Testis (tissue), 3 donors: ENCODE results near the gene CTSE. TPM values are rescaled to one million over a fixed set of nuclear protein-coding genes. Genes with fewer than 3 reads are reported as not detected.

Experiments
- DNase-seq: peaks from one replicate; pipeline ENCODE4 v3.0.0-alpha.2; 2019
- H3K27ac ChIP-seq, 2 donors: fragments of 200-600 bp; sonication (generic); one replicate each; pipeline ENCODE4 v1.5.1; 2019
- H3K27me3 ChIP-seq: fragments of 200-600 bp; sonication (generic); one replicate; pipeline ENCODE4 v1.5.1; 2019
- H3K36me3 ChIP-seq: fragments of 200-600 bp; sonication (generic); one replicate; pipeline ENCODE4 v1.5.1; 2017; ENCODE audit warnings: low read depth; ENCODE audit errors: missing control alignments
- H3K4me1 ChIP-seq: fragments of 200-600 bp; sonication (generic); one replicate; pipeline ENCODE4 v1.5.1; 2019
- H3K4me3 ChIP-seq, 2 donors: fragments of 200-600 bp; sonication (generic); one replicate each; pipeline ENCODE4 v1.5.1; 2017 to 2019
- H3K9me3 ChIP-seq: fragments of 200-600 bp; sonication (generic); one replicate; pipeline ENCODE4 v1.5.1; 2017
- CTCF ChIP-seq, 3 experiments: fragments of 450-650 bp in 2 of 3; fragments of 200-600 bp in 1 of 3; sonication (generic) in 1 of 3; IDR thresholded peaks; one replicate each; pipeline ENCODE4 v1.5.1; 2016 to 2019; ENCODE audit warnings: antibody characterized with exemption in 3 of 3, mild to moderate bottlenecking in 2 of 3, moderate library complexity in 1 of 3
- POLR2A ChIP-seq: fragments of 450-650 bp; IDR thresholded peaks from one replicate; pipeline ENCODE4 v1.6.1; 2017; ENCODE audit warnings: antibody characterized with exemption, mild to moderate bottlenecking, moderate library complexity
- WGBS, 2 donors: methylation state at CpG; one replicate each; pipeline ENCODE4 v1.1.5; 2018; 5-methylcytosine and 5-hydroxymethylcytosine counted together
- intact Hi-C: fragments of 100-400 bp; cut with DNase I; formaldehyde crosslinking; loops from one replicate; pipeline ENCODE4 v1.15.1; 2023; ENCODE audit warnings: low total_unique reads
- polyA plus RNA-seq: library from polyadenylated mRNA; stranded (reverse); fragments of 350-450 nt; fragmentation: Illumina TruSeq; extraction: RNeasy Lipid Tissue Mini Kit (QIAGEN cat#74804); gene quantifications from one replicate; pipeline ENCODE4 v1.2.3, GENCODE V29; 2014; ENCODE audit warnings: low read depth, low replicate concordance; ENCODE audit not compliant: insufficient read depth
- total RNA-seq, 2 donors: library from RNA; depleted of rRNA; stranded (reverse); fragments of >200 nt; gene quantifications; one replicate each; pipeline ENCODE4 v1.2.3, GENCODE V29; 2016

CTSE gene
- total and polyA plus RNA-seq, 3 donors from 2014 or later, result 0.16 to 0.98 TPM; not detected in 1

- H3K4me1 ChIP-seq, result peaks cover 19% of the 10 kb centered on the region
- no peaks in the 10 kb centered on the region for H3K36me3 ChIP-seq
- H3K27ac ChIP-seq, result no peak overlapping the region
- TF ChIP-seq POLR2A (no peak), CTCF (IDR thresholded peaks at IDR 0.05) (no peak)
- no peaks in the 10 kb centered on the region for H3K27me3 ChIP-seq
- 88 to 90% methylated on average over 3 of the region's 3 CpGs for WGBS, 2 donors
- H3K9me3 ChIP-seq, result no peaks in the 10 kb centered on the region
- no peak overlapping the region for H3K4me3 ChIP-seq
- no peak for DNase-seq
- intact Hi-C loops, result loop anchor here (5.0 to 10.0 kb wide), 2 partner anchors 57 to 180 kb away; no protein-coding TSS in a partner anchor
Observed at GRCh38 chr1:205974712-205975111, 49.0 kb downstream of the CTSE start.

- Histone ChIP-seq H3K36me3 (no peaks in the 10 kb centered on the region), H3K9me3 (no peaks in the 10 kb centered on the region), H3K4me3 (no peak overlapping the region), H3K27ac (no peak overlapping the region), H3K27me3 (no peaks in the 10 kb centered on the region), H3K4me1 (peaks cover 19% of the 10 kb centered on the region)
- 84 to 91% methylated on average over 8 of the region's 8 CpGs for WGBS, 2 donors
- no peak for TF ChIP-seq CTCF (IDR thresholded peaks at IDR 0.05)
- TF ChIP-seq POLR2A, result no peak
- intact Hi-C loops, result loop anchor here (10.0 kb wide), 1 partner anchor 179 kb away; no protein-coding TSS in a partner anchor
- DNase-seq, result no peak
Observed at GRCh38 chr1:205973377-205974232, 50.1 kb downstream of the CTSE start.

GRCh38 chr1:205972491-205973168 lies 51.1 kb downstream of the CTSE start:
- no peak for DNase-seq
- no peak for TF ChIP-seq CTCF (IDR thresholded peaks at IDR 0.05)
- no peak for TF ChIP-seq POLR2A
- Histone ChIP-seq H3K27ac (no peak overlapping the region), H3K9me3 (no peaks in the 10 kb centered on the region), H3K4me3 (no peak overlapping the region), H3K36me3 (no peaks in the 10 kb centered on the region), H3K4me1 (peaks cover 19% of the 10 kb centered on the region), H3K27me3 (no peaks in the 10 kb centered on the region)
- 66 to 71% methylated on average over 10 to 11 of the region's 11 CpGs for WGBS, 2 donors
- intact Hi-C loops, result loop anchor here (10.0 kb wide), 1 partner anchor 178 kb away; no protein-coding TSS in a partner anchor

GRCh38 chr1:205972081-205972480 lies 51.6 kb downstream of the CTSE start:
- Histone ChIP-seq H3K27ac (no peak overlapping the region), H3K4me1 (peaks cover 17% of the 10 kb centered on the region), H3K36me3 (no peaks in the 10 kb centered on the region), H3K27me3 (no peaks in the 10 kb centered on the region), H3K4me3 (no peak overlapping the region), H3K9me3 (no peaks in the 10 kb centered on the region)
- intact Hi-C loops, result loop anchor here (10.0 kb wide), 1 partner anchor 177 kb away; no protein-coding TSS in a partner anchor
- TF ChIP-seq CTCF (IDR thresholded peaks at IDR 0.05) (no peak), POLR2A (no peak)
- no peak for DNase-seq
- 77 to 81% methylated on average over 4 of the region's 4 CpGs for WGBS, 2 donors
